ENCODE measurements around the gene DNAJB14. TPM values are rescaled to one million over a fixed set of nuclear protein-coding genes. Genes with fewer than 3 reads are reported as not detected.

DNAJB14 gene
- total and polyA plus RNA-seq, 2 donors (not counting 1 experiment from before 2014, with no cell fraction given), result 14.4 to 64.9 TPM

DNA sequence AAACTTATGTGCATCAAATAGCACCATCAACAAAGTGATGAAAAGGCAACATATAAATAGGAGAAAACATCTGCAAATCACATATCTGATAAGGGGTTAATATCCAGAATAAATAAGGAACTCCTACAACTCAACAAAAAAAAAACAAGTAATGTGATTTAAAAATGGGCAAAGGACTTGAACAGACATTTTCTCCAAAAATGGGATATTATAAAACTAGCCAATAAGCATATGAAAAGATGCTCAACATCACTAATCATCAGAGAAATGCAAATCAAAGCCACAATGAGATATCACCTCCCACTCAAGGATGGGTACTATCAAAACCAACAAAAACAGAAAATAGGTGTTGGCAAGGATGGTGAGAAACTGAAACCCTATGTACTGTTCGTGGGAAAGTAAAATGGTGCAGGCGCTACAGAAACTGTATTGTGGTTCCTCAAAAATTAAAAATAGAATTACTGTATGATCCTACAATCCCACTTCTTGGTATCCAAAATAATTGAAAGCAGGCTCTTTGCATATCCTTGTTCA, 2.4 kb downstream of the DNAJB14 start:
- Mint-ChIP-seq H3K4me3 (peak overlapping the region; percentile 53), H3K27me3 (no peaks in the 10 kb centered on the region), H3K4me1 (peaks cover 57% of the 10 kb centered on the region), H3K27ac (peak overlapping the region; percentile 15), H3K9me3 (ENCODE audit: insufficient read depth) (no peaks in the 10 kb centered on the region)
- ChIA-PET CTCF (interaction anchor here (1.5 kb wide), 1 partner anchor 127 kb away, joined by 3 read pairs; the partner anchor contains the start of gene DAPP1), POLR2A (interaction anchor here (0.6 kb wide), 1 partner anchor 69 kb away, joined by 3 read pairs; no protein-coding TSS in a partner anchor)
- Histone ChIP-seq H3K79me2 (ENCODE audit: control insufficient read depth, insufficient read depth, low read length) (peaks cover 73% of the 10 kb centered on the region), H3K27me3 (replicated peaks in 1 of 4; ENCODE audit: control extremely low read depth in 1 of 4, control insufficient read depth in 3 of 4, insufficient read depth in 4 of 4, low read length in 3 of 4) (no peaks in the 10 kb centered on the region), H3K4me3 (ENCODE audit: control extremely low read depth in 1 of 5, extremely low read depth in 1 of 5, insufficient read depth in 1 of 5, low read depth in 2 of 5, low read length in 4 of 5) (no peak overlapping the region), H3K9me3 (ENCODE audit: control extremely low read depth in 1 of 3, control insufficient read depth in 2 of 3, insufficient read depth in 1 of 3, low read length in 2 of 3) (no peaks in the 10 kb centered on the region), H3K36me3 (replicated peaks in 1 of 2; ENCODE audit: control extremely low read depth in 1 of 2, control insufficient read depth in 1 of 2, extremely low read depth in 1 of 2, insufficient read depth in 2 of 2, low read length in 1 of 2) (peaks cover 0 to 6% of the 10 kb centered on the region in 2 experiments), H3K9ac (ENCODE audit: low read length) (no peak overlapping the region), H2AFZ (ENCODE audit: insufficient read depth, low read depth, low read length, poor library complexity, severe bottlenecking) (no peak overlapping the region), H3K4me2 (replicated peaks; ENCODE audit: low read depth, low read length, poor library complexity, severe bottlenecking) (peak overlapping the region; percentile 33), H3K27ac (ENCODE audit: low read length in 2 of 2) (peak overlapping the region in 1 of 2 donors; percentile 27), H4K20me1 (ENCODE audit: control insufficient read depth, insufficient read depth, low read length, poor library complexity, severe bottlenecking) (peaks cover 26% of the 10 kb centered on the region), H3K4me1 (ENCODE audit: control insufficient read depth in 2 of 2, insufficient read depth in 2 of 2, low read length in 2 of 2) (peaks cover 36 to 42% of the 10 kb centered on the region in 2 donors)
- DNase-seq, result peak; percentile 9
- TF ChIP-seq, protein P1, sequence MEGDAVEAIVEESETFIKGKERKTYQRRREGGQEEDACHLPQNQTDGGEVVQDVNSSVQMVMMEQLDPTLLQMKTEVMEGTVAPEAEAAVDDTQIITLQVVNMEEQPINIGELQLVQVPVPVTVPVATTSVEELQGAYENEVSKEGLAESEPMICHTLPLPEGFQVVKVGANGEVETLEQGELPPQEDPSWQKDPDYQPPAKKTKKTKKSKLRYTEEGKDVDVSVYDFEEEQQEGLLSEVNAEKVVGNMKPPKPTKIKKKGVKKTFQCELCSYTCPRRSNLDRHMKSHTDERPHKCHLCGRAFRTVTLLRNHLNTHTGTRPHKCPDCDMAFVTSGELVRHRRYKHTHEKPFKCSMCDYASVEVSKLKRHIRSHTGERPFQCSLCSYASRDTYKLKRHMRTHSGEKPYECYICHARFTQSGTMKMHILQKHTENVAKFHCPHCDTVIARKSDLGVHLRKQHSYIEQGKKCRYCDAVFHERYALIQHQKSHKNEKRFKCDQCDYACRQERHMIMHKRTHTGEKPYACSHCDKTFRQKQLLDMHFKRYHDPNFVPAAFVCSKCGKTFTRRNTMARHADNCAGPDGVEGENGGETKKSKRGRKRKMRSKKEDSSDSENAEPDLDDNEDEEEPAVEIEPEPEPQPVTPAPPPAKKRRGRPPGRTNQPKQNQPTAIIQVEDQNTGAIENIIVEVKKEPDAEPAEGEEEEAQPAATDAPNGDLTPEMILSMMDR (IDR thresholded peaks at IDR 0.05), result no peak
- TF ChIP-seq EZH2 (IDR thresholded peaks at IDR 0.05; ENCODE audit: borderline replicate concordance, insufficient read depth, low read depth, low read length, poor library complexity, severe bottlenecking), result no peak
- ATAC-seq (ENCODE audit: low read depth), result no peak
- intact Hi-C loops (cut with micrococcal nuclease), result loop anchor here (10.0 kb wide), 1 partner anchor 1289 kb away; the partner anchor contains the start of gene TSPAN5
- WGBS (ENCODE audit: insufficient coverage), result no CpG with 5 or more reads among the region's 2 CpGs

DNA sequence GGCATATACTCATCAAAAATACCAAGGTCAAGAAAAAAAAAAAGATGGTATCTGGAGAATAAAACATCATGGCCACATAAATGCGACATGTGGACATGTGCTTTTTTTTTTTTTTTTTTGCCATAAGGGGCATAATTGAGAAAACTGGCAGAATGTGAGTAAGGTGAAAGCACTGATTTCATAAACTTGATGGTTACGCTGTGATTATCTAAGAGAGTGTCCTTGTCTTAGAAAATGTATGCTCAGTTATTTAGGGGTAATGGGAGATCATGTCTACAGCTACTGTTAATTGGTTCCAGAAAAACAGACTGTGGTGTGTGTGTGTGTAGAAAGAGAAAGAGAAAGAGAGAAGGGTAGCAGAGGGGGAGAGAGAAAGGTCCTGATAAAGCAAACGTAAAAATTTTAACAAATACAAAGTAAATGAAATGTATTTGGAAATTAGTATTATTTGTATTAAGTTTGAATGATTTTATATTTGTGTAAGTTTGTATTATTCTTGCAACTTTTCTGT, 8.1 kb downstream of the DNAJB14 start:
- H3K27ac Mint-ChIP-seq, result no peak overlapping the region
- intact Hi-C loops (cut with micrococcal nuclease), result no loop called here
- H4K20me1 ChIP-seq (ENCODE audit: control insufficient read depth, insufficient read depth, low read length, poor library complexity, severe bottlenecking), result peaks cover 23% of the 10 kb centered on the region

More for the DNA sequence above, 8.1 kb downstream of the DNAJB14 start:
- Histone ChIP-seq H3K27me3 (replicated peaks in 1 of 4; ENCODE audit: control extremely low read depth in 1 of 4, control insufficient read depth in 3 of 4, insufficient read depth in 4 of 4, low read length in 3 of 4) (no peaks in the 10 kb centered on the region), H3K4me3 (ENCODE audit: control extremely low read depth in 1 of 5, extremely low read depth in 1 of 5, insufficient read depth in 1 of 5, low read depth in 2 of 5, low read length in 4 of 5) (no peak overlapping the region), H3K4me2 (replicated peaks; ENCODE audit: low read depth, low read length, poor library complexity, severe bottlenecking) (no peak overlapping the region), H3K27ac (ENCODE audit: low read length in 2 of 2) (no peak overlapping the region), H3K36me3 (replicated peaks in 1 of 2; ENCODE audit: control extremely low read depth in 1 of 2, control insufficient read depth in 1 of 2, extremely low read depth in 1 of 2, insufficient read depth in 2 of 2, low read length in 1 of 2) (peaks cover 12% of the 10 kb centered on the region in 2 experiments), H3K9ac (ENCODE audit: low read length) (no peak overlapping the region), H3K9me3 (ENCODE audit: control extremely low read depth in 1 of 3, control insufficient read depth in 2 of 3, insufficient read depth in 1 of 3, low read length in 2 of 3) (peaks cover 4 to 11% (median 9%) of the 10 kb centered on the region in 3 donors), H2AFZ (ENCODE audit: insufficient read depth, low read depth, low read length, poor library complexity, severe bottlenecking) (no peak overlapping the region), H3K79me2 (ENCODE audit: control insufficient read depth, insufficient read depth, low read length) (peaks cover 98% of the 10 kb centered on the region), H3K4me1 (ENCODE audit: control insufficient read depth in 2 of 2, insufficient read depth in 2 of 2, low read length in 2 of 2) (peaks cover 0 to 4% of the 10 kb centered on the region in 2 donors)
- WGBS (ENCODE audit: insufficient coverage), result 100% methylated on average over 1 of the region's 3 CpGs
- Mint-ChIP-seq H3K4me3 (no peak overlapping the region), H3K27me3 (no peaks in the 10 kb centered on the region), H3K9me3 (ENCODE audit: insufficient read depth) (peaks cover 2% of the 10 kb centered on the region), H3K4me1 (peaks cover 25% of the 10 kb centered on the region)
- TF ChIP-seq EZH2 (IDR thresholded peaks at IDR 0.05; ENCODE audit: borderline replicate concordance, insufficient read depth, low read depth, low read length, poor library complexity, severe bottlenecking), result no peak
- TF ChIP-seq, protein P1 (IDR thresholded peaks at IDR 0.05), result no peak
- POLR2A ChIA-PET, result interaction anchor here (0.9 kb wide), 1 partner anchor 43 kb away, joined by 3 read pairs; no protein-coding TSS in a partner anchor
- CTCF ChIA-PET, result interaction anchor here (0.6 kb wide), 1 partner anchor 487 kb away, joined by 3 read pairs; no protein-coding TSS in a partner anchor
- DNase-seq, result no peak
- no peak for ATAC-seq (ENCODE audit: low read depth)
